ENCODE data around the gene SEC24D.
A peak's percentile ranks its signal among the peaks of the same experiment; 100 is the strongest.

SEC24D gene

GRCh38 chr4:118867311-118868067 is 31.6 kb upstream of the SEC24D start:
- Histone ChIP-seq H3K79me2 (ENCODE audit: control insufficient read depth, insufficient read depth, low read length, unreplicated experiment) (no peaks in the 10 kb centered on the region), H3K36me3 (ENCODE audit: insufficient read depth, low read length) (no peaks in the 10 kb centered on the region), H3K27ac (ENCODE audit: low read depth, low read length) (no peak overlapping the region), H2AFZ (ENCODE audit: low read length, unreplicated experiment) (peak overlapping the region; percentile 71), H3K27me3 (ENCODE audit: insufficient read depth, low read length) (no peaks in the 10 kb centered on the region), H3K4me3 (ENCODE audit: low read depth, low read length) (no peak overlapping the region), H3K4me1 (ENCODE audit: control insufficient read depth, insufficient read depth, low read length, unreplicated experiment) (peaks cover 11% of the 10 kb centered on the region)

- Histone ChIP-seq H3K4me1 (ENCODE audit: control insufficient read depth, insufficient read depth, low read length, unreplicated experiment) (peaks cover 11% of the 10 kb centered on the region), H3K36me3 (ENCODE audit: insufficient read depth, low read length) (no peaks in the 10 kb centered on the region), H3K27ac (ENCODE audit: low read depth, low read length) (no peak overlapping the region), H2AFZ (ENCODE audit: low read length, unreplicated experiment) (no peak overlapping the region), H3K27me3 (ENCODE audit: insufficient read depth, low read length) (no peaks in the 10 kb centered on the region), H3K4me3 (ENCODE audit: low read depth, low read length) (no peak overlapping the region), H3K79me2 (ENCODE audit: control insufficient read depth, insufficient read depth, low read length, unreplicated experiment) (no peaks in the 10 kb centered on the region)
Observed at GRCh38 chr4:118866442-118866841, 30.5 kb upstream of the SEC24D start.

- Histone ChIP-seq H3K4me1 (ENCODE audit: control insufficient read depth, insufficient read depth, low read length, unreplicated experiment) (peaks cover 11% of the 10 kb centered on the region), H3K36me3 (ENCODE audit: insufficient read depth, low read length) (no peaks in the 10 kb centered on the region), H2AFZ (ENCODE audit: low read length, unreplicated experiment) (peak overlapping the region; percentile 80), H3K4me3 (ENCODE audit: low read depth, low read length) (no peak overlapping the region), H3K27ac (ENCODE audit: low read depth, low read length) (no peak overlapping the region), H3K27me3 (ENCODE audit: insufficient read depth, low read length) (no peaks in the 10 kb centered on the region), H3K79me2 (ENCODE audit: control insufficient read depth, insufficient read depth, low read length, unreplicated experiment) (no peaks in the 10 kb centered on the region)
Observed at GRCh38 chr4:118865091-118865708, 29.3 kb upstream of the SEC24D start.

GRCh38 chr4:118858779-118859178 is 22.9 kb upstream of the SEC24D start:
- H3K27me3 ChIP-seq (ENCODE audit: insufficient read depth, low read length) = no peaks in the 10 kb centered on the region
- H3K27ac ChIP-seq (ENCODE audit: low read depth, low read length) = no peak overlapping the region
- no peak overlapping the region for H2AFZ ChIP-seq (ENCODE audit: low read length, unreplicated experiment)

GRCh38 chr4:118857760-118858159 is 21.8 kb upstream of the SEC24D start:
- H3K79me2 ChIP-seq (ENCODE audit: control insufficient read depth, insufficient read depth, low read length, unreplicated experiment) = no peaks in the 10 kb centered on the region
- no peak overlapping the region for H3K27ac ChIP-seq (ENCODE audit: low read depth, low read length)
- peak overlapping the region; percentile 40 for H2AFZ ChIP-seq (ENCODE audit: low read length, unreplicated experiment)
- H3K4me3 ChIP-seq (ENCODE audit: low read depth, low read length) = no peak overlapping the region
- H3K36me3 ChIP-seq (ENCODE audit: insufficient read depth, low read length) = no peaks in the 10 kb centered on the region
- no peaks in the 10 kb centered on the region for H3K4me1 ChIP-seq (ENCODE audit: control insufficient read depth, insufficient read depth, low read length, unreplicated experiment)
- H3K27me3 ChIP-seq (ENCODE audit: insufficient read depth, low read length) = no peaks in the 10 kb centered on the region

More at GRCh38 chr4:118858779-118859178, 22.9 kb upstream of the SEC24D start:
- Histone ChIP-seq H3K79me2 (ENCODE audit: control insufficient read depth, insufficient read depth, low read length, unreplicated experiment) (no peaks in the 10 kb centered on the region), H3K4me3 (ENCODE audit: low read depth, low read length) (no peak overlapping the region), H3K4me1 (ENCODE audit: control insufficient read depth, insufficient read depth, low read length, unreplicated experiment) (no peaks in the 10 kb centered on the region), H3K36me3 (ENCODE audit: insufficient read depth, low read length) (no peaks in the 10 kb centered on the region)

GRCh38 chr4:118850488-118851173 is 14.7 kb upstream of the SEC24D start:
- Histone ChIP-seq H3K4me3 (ENCODE audit: low read depth, low read length) (peak overlapping the region; percentile 85), H3K4me1 (ENCODE audit: control insufficient read depth, insufficient read depth, low read length, unreplicated experiment) (peaks cover 12% of the 10 kb centered on the region), H3K27ac (ENCODE audit: low read depth, low read length) (no peak overlapping the region), H3K27me3 (ENCODE audit: insufficient read depth, low read length) (no peaks in the 10 kb centered on the region), H3K79me2 (ENCODE audit: control insufficient read depth, insufficient read depth, low read length, unreplicated experiment) (no peaks in the 10 kb centered on the region), H2AFZ (ENCODE audit: low read length, unreplicated experiment) (peak overlapping the region; percentile 97), H3K36me3 (ENCODE audit: insufficient read depth, low read length) (no peaks in the 10 kb centered on the region)

GRCh38 chr4:118849867-118850487 is 14.1 kb upstream of the SEC24D start:
- Histone ChIP-seq H3K4me1 (ENCODE audit: control insufficient read depth, insufficient read depth, low read length, unreplicated experiment) (peaks cover 12% of the 10 kb centered on the region), H3K36me3 (ENCODE audit: insufficient read depth, low read length) (no peaks in the 10 kb centered on the region), H3K79me2 (ENCODE audit: control insufficient read depth, insufficient read depth, low read length, unreplicated experiment) (no peaks in the 10 kb centered on the region), H3K27ac (ENCODE audit: low read depth, low read length) (no peak overlapping the region), H2AFZ (ENCODE audit: low read length, unreplicated experiment) (peak overlapping the region; percentile 97), H3K27me3 (ENCODE audit: insufficient read depth, low read length) (no peaks in the 10 kb centered on the region), H3K4me3 (ENCODE audit: low read depth, low read length) (peak overlapping the region; percentile 85)

GRCh38 chr4:118848901-118849300 is 13.0 kb upstream of the SEC24D start:
- Histone ChIP-seq H3K79me2 (ENCODE audit: control insufficient read depth, insufficient read depth, low read length, unreplicated experiment) (no peaks in the 10 kb centered on the region), H3K4me3 (ENCODE audit: low read depth, low read length) (no peak overlapping the region), H3K36me3 (ENCODE audit: insufficient read depth, low read length) (no peaks in the 10 kb centered on the region), H3K4me1 (ENCODE audit: control insufficient read depth, insufficient read depth, low read length, unreplicated experiment) (peaks cover 12% of the 10 kb centered on the region), H3K27ac (ENCODE audit: low read depth, low read length) (no peak overlapping the region), H2AFZ (ENCODE audit: low read length, unreplicated experiment) (no peak overlapping the region), H3K27me3 (ENCODE audit: insufficient read depth, low read length) (no peaks in the 10 kb centered on the region)

GRCh38 chr4:118848242-118848641 is 12.3 kb upstream of the SEC24D start:
- Histone ChIP-seq H3K4me1 (ENCODE audit: control insufficient read depth, insufficient read depth, low read length, unreplicated experiment) (peaks cover 12% of the 10 kb centered on the region), H2AFZ (ENCODE audit: low read length, unreplicated experiment) (no peak overlapping the region), H3K79me2 (ENCODE audit: control insufficient read depth, insufficient read depth, low read length, unreplicated experiment) (no peaks in the 10 kb centered on the region), H3K27ac (ENCODE audit: low read depth, low read length) (no peak overlapping the region), H3K36me3 (ENCODE audit: insufficient read depth, low read length) (no peaks in the 10 kb centered on the region), H3K27me3 (ENCODE audit: insufficient read depth, low read length) (no peaks in the 10 kb centered on the region), H3K4me3 (ENCODE audit: low read depth, low read length) (no peak overlapping the region)

GRCh38 chr4:118846979-118847378 is 11.1 kb upstream of the SEC24D start:
- no peak overlapping the region for H3K27ac ChIP-seq (ENCODE audit: low read depth, low read length)
- no peak overlapping the region for H3K4me3 ChIP-seq (ENCODE audit: low read depth, low read length)
- H3K4me1 ChIP-seq (ENCODE audit: control insufficient read depth, insufficient read depth, low read length, unreplicated experiment) = peaks cover 20% of the 10 kb centered on the region
- H3K36me3 ChIP-seq (ENCODE audit: insufficient read depth, low read length) = no peaks in the 10 kb centered on the region
- H3K27me3 ChIP-seq (ENCODE audit: insufficient read depth, low read length) = no peaks in the 10 kb centered on the region
- no peak overlapping the region for H2AFZ ChIP-seq (ENCODE audit: low read length, unreplicated experiment)
- no peaks in the 10 kb centered on the region for H3K79me2 ChIP-seq (ENCODE audit: control insufficient read depth, insufficient read depth, low read length, unreplicated experiment)

Measured in ACC112 (cell line).